DOHH2 (cell line): ENCODE results near the gene VAC14.
A peak's percentile ranks its signal among the peaks of the same experiment; 100 is the strongest.
"Not testable (repeated sequence)": the region's sequence is repeated elsewhere in the genome, so short reads cannot be mapped to it uniquely, and the experiment has no call there.

Experiments
- H3F3A ChIP-seq: fragments of 200-600 bp; sonication (generic), shearing (Covaris generic); 2 replicates; pipeline ENCODE4 v1.6.0; 2016; ENCODE audit warnings: antibody characterized with exemption, mild to moderate bottlenecking; ENCODE audit not compliant: control insufficient read depth, insufficient read depth
- H3K27ac ChIP-seq: fragments of 200-600 bp; sonication (generic); 2 replicates; pipeline ENCODE4 v1.5.1; 2014; ENCODE audit warnings: low read depth, mild to moderate bottlenecking, low read length, moderate library complexity
- H3K27me3 ChIP-seq: fragments of 200-600 bp; sonication (generic); 2 replicates; pipeline ENCODE4 v1.6.1; 2014; ENCODE audit warnings: mild to moderate bottlenecking, low read length, mixed read lengths; ENCODE audit not compliant: control insufficient read depth
- H3K36me3 ChIP-seq: fragments of 200-600 bp; sonication (generic); 2 replicates; pipeline ENCODE4 v1.6.1; 2014; ENCODE audit warnings: mild to moderate bottlenecking, low read length, moderate library complexity, mixed read lengths; ENCODE audit not compliant: control insufficient read depth
- H3K4me1 ChIP-seq: fragments of 200-600 bp; sonication (generic); 2 replicates; pipeline ENCODE4 v1.6.1; 2014; ENCODE audit warnings: mild to moderate bottlenecking, low read length, mixed read lengths; ENCODE audit not compliant: control insufficient read depth
- H3K4me2 ChIP-seq: fragments of 200-600 bp; sonication (generic); 2 replicates; pipeline ENCODE4 v1.6.0; 2014; ENCODE audit warnings: mild to moderate bottlenecking, low read length, moderate library complexity
- H3K4me3 ChIP-seq: fragments of 200-600 bp; sonication (generic); 2 replicates; pipeline ENCODE4 v1.5.1; 2014; ENCODE audit warnings: mild to moderate bottlenecking, low read length, mixed read lengths
- H3K79me2 ChIP-seq: fragments of 200-600 bp; sonication (generic); 2 replicates; pipeline ENCODE4 v1.6.1; 2014; ENCODE audit warnings: mild to moderate bottlenecking, low read length, mixed read lengths; ENCODE audit not compliant: control insufficient read depth
- H3K9me2 ChIP-seq: fragments of 200-600 bp; sonication (generic); replicated peaks from 2 replicates; pipeline ENCODE4 v1.6.1; 2014; ENCODE audit warnings: mild to moderate bottlenecking, low read length, mixed read lengths; ENCODE audit not compliant: control insufficient read depth
- H3K9me3 ChIP-seq: fragments of 200-600 bp; sonication (generic); 2 replicates; pipeline ENCODE4 v1.6.1; 2014; ENCODE audit warnings: antibody characterized with exemption, low read length, mixed read lengths; ENCODE audit not compliant: control insufficient read depth, insufficient read depth
- H4K20me1 ChIP-seq: fragments of 200-600 bp; sonication (generic); 2 replicates; pipeline ENCODE4 v1.6.0; 2014; ENCODE audit warnings: low read depth, mild to moderate bottlenecking, antibody characterized with exemption, low read length, moderate library complexity; ENCODE audit not compliant: control insufficient read depth, insufficient read depth
- EZH2phosphoT487 ChIP-seq: fragments of 200-600 bp; sonication (generic); IDR thresholded peaks from 2 replicates; pipeline ENCODE4 v1.6.1; 2017; ENCODE audit warnings: borderline replicate concordance, mild to moderate bottlenecking, antibody characterized with exemption, low read length, moderate library complexity, mixed read lengths
- TF ChIP-seq, protein P1 (sequence below): fragments of 200-600 bp; sonication (generic); IDR thresholded peaks from one replicate; pipeline ENCODE4 v1.5.1; 2014; ENCODE audit warnings: antibody characterized with exemption, mild to moderate bottlenecking, low read depth, low read length; ENCODE audit not compliant: poor library complexity, severe bottlenecking

The VAC14 gene

DNA sequence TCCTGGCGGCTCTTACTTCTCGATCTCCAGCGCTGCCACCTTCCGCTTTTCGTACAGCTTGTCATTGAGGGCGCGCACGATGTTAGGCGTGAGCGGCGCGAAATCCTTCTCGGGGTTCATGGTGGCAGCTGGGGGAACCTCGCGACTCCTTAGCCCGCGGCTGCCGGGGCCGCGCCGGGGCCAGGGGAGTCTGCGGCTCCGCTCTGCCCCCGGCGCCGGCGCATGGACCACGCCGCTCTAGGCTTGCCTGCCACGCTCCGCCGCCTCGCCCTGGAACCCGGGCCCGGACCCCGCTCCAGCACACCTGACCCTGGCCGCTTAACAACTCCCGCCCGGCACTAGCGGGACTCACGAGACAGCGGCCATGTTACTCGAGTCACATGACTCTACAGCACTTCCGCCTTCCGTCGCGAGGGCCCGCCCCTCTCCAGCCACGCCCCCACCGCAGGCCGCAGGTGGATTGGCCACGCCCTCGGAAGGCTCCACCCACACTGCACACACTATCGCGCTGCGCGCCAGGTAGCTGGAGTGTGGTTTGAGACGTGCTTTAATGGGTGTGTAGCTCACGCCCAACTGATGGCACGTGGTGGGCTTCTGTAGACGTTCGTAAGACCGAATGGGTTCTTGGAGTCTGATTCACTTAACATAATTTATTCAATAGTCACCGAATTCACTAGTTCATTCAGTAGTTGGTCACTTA, at the start of gene VAC14:
Gene VAC14 (minus strand): TSS at position 378 of the 700 bp plus-strand sequence. CDS start 258 bp downstream, at position 120.
- H3K4me1 ChIP-seq, result peaks cover 20% of the 10 kb centered on the region
- H4K20me1 ChIP-seq, result no peaks in the 10 kb centered on the region
- no peaks in the 10 kb centered on the region for H3F3A ChIP-seq
- H3K4me2 ChIP-seq, result peak within 1 kb of the TSS; percentile 62
- H3K9me3 ChIP-seq, result no peaks in the 10 kb centered on the region
- no peaks in the 10 kb centered on the region for H3K9me2 ChIP-seq
- H3K27me3 ChIP-seq, result no peaks in the 10 kb centered on the region
- no peak for TF ChIP-seq EZH2phosphoT487
- H3K4me3 ChIP-seq, result peak within 1 kb of the TSS; percentile 77
- peaks cover 13% of the 10 kb centered on the region for H3K36me3 ChIP-seq
- H3K27ac ChIP-seq, result peak within 1 kb of the TSS; percentile 20
- peaks cover 47% of the 10 kb centered on the region for H3K79me2 ChIP-seq

DNA sequence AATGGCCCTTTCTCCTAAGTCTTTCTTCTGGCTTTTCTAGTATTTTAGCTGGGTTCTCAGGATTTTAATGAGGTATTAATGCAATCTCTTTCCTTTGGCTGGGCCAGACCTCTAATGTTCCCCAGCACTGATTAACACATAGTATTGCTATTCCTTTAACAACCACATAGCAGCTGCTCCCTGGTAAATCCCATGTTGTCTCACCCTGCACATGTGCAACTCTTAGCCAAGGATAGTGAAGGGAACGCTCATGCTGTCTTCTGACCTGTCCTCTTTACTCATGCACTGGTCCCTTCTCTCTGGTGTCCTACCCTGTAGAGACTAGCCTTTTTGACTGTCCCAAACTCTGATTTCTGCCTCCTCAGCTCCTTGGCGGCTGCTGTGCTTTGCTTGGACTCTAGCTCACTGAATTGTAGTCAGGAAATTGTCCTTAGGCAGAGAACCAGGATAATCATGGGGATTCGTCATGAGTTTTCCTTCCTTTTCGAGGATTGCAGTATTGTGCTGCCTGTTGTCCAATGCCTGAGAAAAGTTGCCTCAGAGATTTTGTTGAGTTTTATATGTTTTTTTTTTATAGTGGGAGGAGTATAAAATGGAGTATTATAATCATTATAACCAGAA, 22.6 kb upstream of the VAC14 start:
- not testable (repeated sequence) for H4K20me1 ChIP-seq, H3K79me2 ChIP-seq, H3F3A ChIP-seq, H3K36me3 ChIP-seq, H3K27ac ChIP-seq, H3K9me3 ChIP-seq, H3K27me3 ChIP-seq, H3K4me3 ChIP-seq, H3K4me2 ChIP-seq, H3K4me1 ChIP-seq, H3K9me2 ChIP-seq

DNA sequence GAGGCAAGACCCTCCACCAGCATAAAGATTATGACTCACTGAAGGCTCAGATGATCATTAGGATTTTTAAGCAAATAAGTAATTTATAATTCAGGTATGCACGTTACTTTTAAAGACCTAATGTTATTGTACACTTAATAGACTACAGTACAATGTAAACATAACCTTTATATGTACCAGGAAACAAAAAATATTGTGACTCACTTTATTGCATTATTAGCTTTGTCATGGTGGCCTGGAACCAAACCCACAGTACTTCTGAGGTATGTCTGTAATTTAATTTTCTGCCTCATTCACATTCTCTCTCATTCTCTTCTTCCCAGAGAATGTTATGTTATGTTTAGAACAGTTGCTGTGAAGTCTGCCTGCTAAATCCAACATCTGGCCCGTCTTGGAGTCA, 21.8 kb upstream of the VAC14 start:
- H4K20me1 ChIP-seq, H3F3A ChIP-seq, H3K36me3 ChIP-seq, H3K4me2 ChIP-seq, H3K9me2 ChIP-seq, H3K79me2 ChIP-seq, H3K4me3 ChIP-seq, H3K4me1 ChIP-seq, H3K27ac ChIP-seq, H3K9me3 ChIP-seq, H3K27me3 ChIP-seq: not testable (repeated sequence)

DNA sequence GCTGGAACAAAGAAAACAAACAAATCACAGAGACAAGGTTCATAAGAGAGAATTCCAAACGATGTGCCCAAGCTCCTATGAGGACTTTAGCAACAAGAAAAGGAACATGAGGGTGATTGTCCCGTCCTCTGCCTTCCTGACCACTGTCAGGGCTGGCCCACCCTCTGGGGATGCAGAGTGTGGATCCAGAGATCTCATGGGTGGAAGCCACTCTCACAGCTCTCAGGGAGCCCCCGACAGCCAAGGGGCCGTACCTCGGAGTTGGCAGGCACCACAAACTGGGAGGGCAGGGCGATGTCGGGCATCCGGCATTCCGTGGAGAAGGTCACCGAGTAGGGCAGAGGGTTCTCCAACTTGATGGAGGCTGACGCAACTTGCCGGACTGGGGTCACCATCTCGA, 17.1 kb upstream of the VAC14 start:
- H4K20me1 ChIP-seq, H3K9me2 ChIP-seq, H3K9me3 ChIP-seq, H3K79me2 ChIP-seq, H3K36me3 ChIP-seq, H3K27ac ChIP-seq, H3K4me1 ChIP-seq, H3K4me3 ChIP-seq, H3K27me3 ChIP-seq, H3F3A ChIP-seq, H3K4me2 ChIP-seq: not testable (repeated sequence)

DNA sequence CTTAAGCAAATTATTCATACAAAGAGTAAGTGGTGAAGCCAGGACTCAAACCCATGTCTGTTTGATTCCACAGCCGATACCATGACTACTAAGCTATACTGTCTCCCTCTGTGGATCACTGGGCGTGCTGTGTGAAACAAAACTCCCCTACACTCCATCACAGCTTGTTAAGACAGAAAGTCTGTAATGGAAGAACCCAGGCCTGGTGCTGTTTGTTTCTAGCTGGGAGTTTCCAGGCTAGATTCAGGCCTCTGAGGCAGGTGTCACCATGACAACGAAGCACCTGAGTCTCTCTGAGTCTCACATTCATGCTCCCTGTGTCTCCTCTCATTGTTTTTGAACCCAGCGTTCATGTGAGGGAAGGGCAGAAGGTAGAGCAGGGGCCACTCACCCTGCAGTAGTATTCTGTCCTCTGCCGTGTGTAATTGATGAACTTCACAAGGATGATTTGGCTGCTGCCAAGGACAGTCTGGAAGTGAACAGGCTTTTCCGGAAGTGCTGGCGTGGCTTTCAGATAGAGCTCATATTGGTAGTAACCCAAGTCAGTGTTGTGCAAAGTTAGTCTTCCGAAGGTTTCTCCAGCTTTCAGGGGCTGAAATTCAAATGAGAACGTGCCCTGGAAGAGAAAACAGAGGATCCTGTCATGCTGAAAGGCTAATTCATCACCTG, 8.6 kb upstream of the VAC14 start:
- H3K9me3 ChIP-seq, result no peaks in the 10 kb centered on the region
- no peaks in the 10 kb centered on the region for H3K79me2 ChIP-seq
- TF ChIP-seq, protein P1, sequence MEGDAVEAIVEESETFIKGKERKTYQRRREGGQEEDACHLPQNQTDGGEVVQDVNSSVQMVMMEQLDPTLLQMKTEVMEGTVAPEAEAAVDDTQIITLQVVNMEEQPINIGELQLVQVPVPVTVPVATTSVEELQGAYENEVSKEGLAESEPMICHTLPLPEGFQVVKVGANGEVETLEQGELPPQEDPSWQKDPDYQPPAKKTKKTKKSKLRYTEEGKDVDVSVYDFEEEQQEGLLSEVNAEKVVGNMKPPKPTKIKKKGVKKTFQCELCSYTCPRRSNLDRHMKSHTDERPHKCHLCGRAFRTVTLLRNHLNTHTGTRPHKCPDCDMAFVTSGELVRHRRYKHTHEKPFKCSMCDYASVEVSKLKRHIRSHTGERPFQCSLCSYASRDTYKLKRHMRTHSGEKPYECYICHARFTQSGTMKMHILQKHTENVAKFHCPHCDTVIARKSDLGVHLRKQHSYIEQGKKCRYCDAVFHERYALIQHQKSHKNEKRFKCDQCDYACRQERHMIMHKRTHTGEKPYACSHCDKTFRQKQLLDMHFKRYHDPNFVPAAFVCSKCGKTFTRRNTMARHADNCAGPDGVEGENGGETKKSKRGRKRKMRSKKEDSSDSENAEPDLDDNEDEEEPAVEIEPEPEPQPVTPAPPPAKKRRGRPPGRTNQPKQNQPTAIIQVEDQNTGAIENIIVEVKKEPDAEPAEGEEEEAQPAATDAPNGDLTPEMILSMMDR, result no peak
- no peaks in the 10 kb centered on the region for H3K36me3 ChIP-seq
- peaks cover 15% of the 10 kb centered on the region for H3K27me3 ChIP-seq
- H3K4me2 ChIP-seq, result no peak overlapping the region
- no peaks in the 10 kb centered on the region for H3K9me2 ChIP-seq
- no peaks in the 10 kb centered on the region for H4K20me1 ChIP-seq
- no peaks in the 10 kb centered on the region for H3F3A ChIP-seq
- no peaks in the 10 kb centered on the region for H3K4me1 ChIP-seq
- H3K4me3 ChIP-seq, result no peak overlapping the region
- H3K27ac ChIP-seq, result no peak overlapping the region
